ENCODE results near the gene SLK.

Gene SLK

GRCh38 chr10:103986360-103986759 is 19.4 kb downstream of the SLK start:
- in situ Hi-C loops (cut with MboI; ENCODE audit: low sequenced_read_pairs) = no loop called here

GRCh38 chr10:103990121-103990520 is 23.2 kb downstream of the SLK start:
- in situ Hi-C loops (cut with MboI; ENCODE audit: low sequenced_read_pairs) = no loop called here

GRCh38 chr10:103990531-103990930 is 23.6 kb downstream of the SLK start:
- in situ Hi-C loops (cut with MboI; ENCODE audit: low sequenced_read_pairs) = no loop called here

GRCh38 chr10:103991393-103992128 is 24.6 kb downstream of the SLK start:
- in situ Hi-C loops (cut with MboI; ENCODE audit: low sequenced_read_pairs) = no loop called here

GRCh38 chr10:103995134-103995533 is 28.2 kb downstream of the SLK start:
- in situ Hi-C loops (cut with MboI; ENCODE audit: low sequenced_read_pairs) = no loop called here

- in situ Hi-C loops (cut with MboI; ENCODE audit: low sequenced_read_pairs) = no loop called here
These were observed 31.9 kb downstream of the SLK start for GRCh38 chr10:103998805-103999204.

- in situ Hi-C loops (cut with MboI; ENCODE audit: low sequenced_read_pairs) = no loop called here
These were observed 36.0 kb downstream of the SLK start for GRCh38 chr10:104002911-104003310.

- in situ Hi-C loops (cut with MboI; ENCODE audit: low sequenced_read_pairs) = no loop called here
These were observed 38.4 kb downstream of the SLK start for GRCh38 chr10:104005172-104005863.

GRCh38 chr10:104011904-104012303 is 45.0 kb downstream of the SLK start:
- in situ Hi-C loops (cut with MboI; ENCODE audit: low sequenced_read_pairs) = no loop called here

- in situ Hi-C loops (cut with MboI; ENCODE audit: low sequenced_read_pairs) = no loop called here
These were observed 46.5 kb downstream of the SLK start for GRCh38 chr10:104013489-104013888.

- in situ Hi-C loops (cut with MboI; ENCODE audit: low sequenced_read_pairs) = no loop called here
These were observed 47.2 kb downstream of the SLK start for GRCh38 chr10:104014176-104014575.

GRCh38 chr10:104016661-104017060 is 49.7 kb downstream of the SLK start:
- in situ Hi-C loops (cut with MboI; ENCODE audit: low sequenced_read_pairs) = no loop called here

GRCh38 chr10:104018471-104018870 is 51.5 kb downstream of the SLK start:
- in situ Hi-C loops (cut with MboI; ENCODE audit: low sequenced_read_pairs) = no loop called here

- in situ Hi-C loops (cut with MboI; ENCODE audit: low sequenced_read_pairs) = no loop called here
These were observed 53.1 kb downstream of the SLK start for GRCh38 chr10:104020020-104020419.

GRCh38 chr10:104021246-104021645 is 54.3 kb downstream of the SLK start:
- in situ Hi-C loops (cut with MboI; ENCODE audit: low sequenced_read_pairs) = no loop called here

- in situ Hi-C loops (cut with MboI; ENCODE audit: low sequenced_read_pairs) = no loop called here
These were observed 55.1 kb downstream of the SLK start for GRCh38 chr10:104022026-104022425.

GRCh38 chr10:104025524-104025923 is 58.6 kb downstream of the SLK start:
- in situ Hi-C loops (cut with MboI; ENCODE audit: low sequenced_read_pairs) = no loop called here

GRCh38 chr10:104026762-104027161 is 59.8 kb downstream of the SLK start:
- in situ Hi-C loops (cut with MboI; ENCODE audit: low sequenced_read_pairs) = no loop called here

- in situ Hi-C loops (cut with MboI; ENCODE audit: low sequenced_read_pairs) = no loop called here
These were observed 61.2 kb downstream of the SLK start for GRCh38 chr10:104028146-104028545.

- in situ Hi-C loops (cut with MboI; ENCODE audit: low sequenced_read_pairs) = no loop called here
These were observed 62.0 kb downstream of the SLK start for GRCh38 chr10:104028823-104029520.

- in situ Hi-C loops (cut with MboI; ENCODE audit: low sequenced_read_pairs) = no loop called here
These were observed 62.6 kb downstream of the SLK start for GRCh38 chr10:104029521-104029860.

GRCh38 chr10:104031631-104032030 is 64.7 kb downstream of the SLK start:
- in situ Hi-C loops (cut with MboI; ENCODE audit: low sequenced_read_pairs) = no loop called here
